Measurements from ENCODE around the gene GNG14.

- no peak for TF ChIP-seq CTCF (IDR thresholded peaks at IDR 0.05; ENCODE audit: extremely low read depth in 1 of 2, insufficient read depth in 1 of 2, low read depth in 1 of 2, low read length in 2 of 2)
- TF ChIP-seq FOS (IDR thresholded peaks at IDR 0.05; ENCODE audit: borderline replicate concordance, insufficient read depth, low read length), result no peak
- no peak for TF ChIP-seq POLR2A (IDR thresholded peaks at IDR 0.05; ENCODE audit: low read depth, low read length)
- no peak for TF ChIP-seq EZH2 (IDR thresholded peaks at IDR 0.05; ENCODE audit: borderline replicate concordance, low read depth, low read length, severe bottlenecking)
- TF ChIP-seq MYC (IDR thresholded peaks at IDR 0.05; ENCODE audit: low read depth, low read length), result no peak
- no peak for TF ChIP-seq POLR2AphosphoS5 (IDR thresholded peaks at IDR 0.05; ENCODE audit: insufficient read depth, low read depth, low read length)
- TF ChIP-seq JUN (IDR thresholded peaks at IDR 0.05; ENCODE audit: borderline replicate concordance, insufficient read depth, insufficient read length, low read depth), result no peak
- no peak for TF ChIP-seq MAX (IDR thresholded peaks at IDR 0.05; ENCODE audit: insufficient read depth, insufficient read length)
- no peak for TF ChIP-seq GATA2 (IDR thresholded peaks at IDR 0.05; ENCODE audit: insufficient read depth, insufficient read length, low read depth, low read length)
Measured at GRCh38 chr19:12672744-12673143, 15.1 kb upstream of the GNG14 start.

All from endothelial cell of umbilical vein (primary cell).